Measurements from ENCODE around the gene ZNF346.

- TF ChIP-seq POLR2A (IDR thresholded peaks at IDR 0.05) (no peak), CTCF (IDR thresholded peaks at IDR 0.05) (no peak)
Observed at GRCh38 chr5:177035976-177036375, 13.5 kb downstream of the ZNF346 start.

All from lower leg skin (tissue), 3 donors.